Dermis microvascular lymphatic vessel endothelial cell (primary cell): Measurements from ENCODE around the gene SLC25A26. TPM values are rescaled to one million over a fixed set of nuclear protein-coding genes. Genes with fewer than 3 reads are reported as not detected.

Experiments
- DNase-seq, 2 donors: peaks; one replicate each; pipeline versions ENCODE4 v3.0.0 to v3.0.0-alpha.2; 2010; ENCODE audit warnings: low read depth in 2 of 2
- total RNA-seq: library from RNA; depleted of rRNA; stranded (reverse); fragments of >200 nt; gene quantifications from 2 replicates; pipeline ENCODE4 v1.2.1, GENCODE V29; 2014

SLC25A26 gene
- total RNA-seq, 1 donor from 2014 or later, result 17.6 TPM

DNA sequence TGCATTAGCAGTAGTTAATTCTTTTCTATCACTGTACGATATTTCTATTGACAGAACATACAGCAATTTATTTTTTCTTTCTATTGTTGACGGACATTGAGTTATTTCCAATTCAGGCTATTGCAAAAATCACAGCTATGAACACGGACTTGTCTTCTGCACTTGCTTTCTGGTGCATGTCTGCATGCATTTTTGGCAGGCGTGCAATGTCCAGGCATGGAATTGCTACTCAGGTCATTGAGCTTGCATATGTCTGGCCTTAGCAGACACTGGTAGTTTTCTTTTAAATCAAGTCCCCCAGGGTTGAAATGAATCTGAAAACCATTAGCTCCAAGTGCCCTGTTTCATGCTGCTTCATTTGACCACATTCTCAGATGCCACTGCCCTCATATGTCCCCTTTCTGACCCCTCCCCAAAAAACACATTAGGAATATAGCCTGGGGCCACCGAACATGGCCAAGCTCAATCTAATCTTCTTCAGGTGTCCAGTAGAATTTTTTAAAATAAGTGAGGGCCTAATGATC lies 207.2 kb downstream of the SLC25A26 start:
- DNase-seq, result no peak

Other genes starting within 250 kb of the SLC25A26 start
- gene MAGI1, start 182.1 kb upstream of the SLC25A26 start, total RNA-seq, result 49.0 and 80.4 TPM in 2 replicates